ENCODE measurements around the gene ZNF554. TPM values are rescaled to one million over a fixed set of nuclear protein-coding genes. Genes with fewer than 3 reads are reported as not detected.

ZNF554 gene
- total and polyA plus RNA-seq, 2 of the 8 experiments (the other 6 are each of a cell fraction or from before 2014, with no cell fraction given), result 1.8 to 5.7 TPM

- TF ChIP-seq CTCF (IDR thresholded peaks at IDR 0.05; ENCODE audit: control extremely low read depth in 1 of 3, insufficient read depth in 1 of 3, low read depth in 1 of 3, low read length in 3 of 3) (no peak), SIN3A (conservative IDR thresholded peaks at IDR 0.05 in 1 of 2, IDR thresholded peaks at IDR 0.05 in 1 of 2; ENCODE audit: low read depth in 1 of 2, low read length in 2 of 2) (no peak), FOSL1 (IDR thresholded peaks at IDR 0.05; ENCODE audit: insufficient read depth, low read depth, low read length) (no peak), TAF7 (optimal IDR thresholded peaks at IDR 0.05; ENCODE audit: borderline replicate concordance, low read depth, low read length) (no peak), EZH2 (IDR thresholded peaks at IDR 0.05; ENCODE audit: low read depth, low read length, severe bottlenecking) (no peak)
Measured at GRCh38 chr19:2848616-2849015, 28.9 kb downstream of the ZNF554 start (continued).
